Upper lobe of left lung (tissue), 6 donors: Measurements from ENCODE around the gene C1orf159. TPM values are rescaled to one million over a fixed set of nuclear protein-coding genes. Genes with fewer than 3 reads are reported as not detected.
A peak's percentile ranks its signal among the peaks of the same experiment; 100 is the strongest.

ENCODE experiments used
- ATAC-seq, 2 donors: fragments of 200-7000 bp; cut with Tn5 transposase; one replicate each; pipeline ENCODE4 v1.9.1; 2022; ENCODE audit warnings: mild to moderate bottlenecking in 2 of 2, moderate library complexity in 2 of 2; ENCODE audit not compliant: low FRiP score in 2 of 2
- DNase-seq, 2 donors: peaks; one replicate each; pipeline ENCODE4 v3.0.0-alpha.2; 2019 to 2020
- H3K27ac ChIP-seq, 4 donors: fragments of 200-600 bp; sonication (generic); one replicate each; pipeline ENCODE4 v1.5.1; 2016 to 2019
- H3K27me3 ChIP-seq, 4 donors: fragments of 200-600 bp; sonication (generic); one replicate each; pipeline ENCODE4 v1.5.1; 2017 to 2019
- H3K36me3 ChIP-seq, 4 donors: fragments of 200-600 bp; sonication (generic); one replicate each; pipeline ENCODE4 v1.5.1; 2016 to 2019
- H3K4me1 ChIP-seq, 4 donors: fragments of 200-600 bp; sonication (generic); one replicate each; pipeline ENCODE4 v1.5.1; 2018 to 2019
- H3K4me3 ChIP-seq, 4 donors: fragments of 200-600 bp; sonication (generic); one replicate each; pipeline ENCODE4 v1.5.1; 2017 to 2019; ENCODE audit warnings: mild to moderate bottlenecking in 2 of 4, moderate library complexity in 1 of 4
- H3K9me3 ChIP-seq, 4 donors: fragments of 200-600 bp; sonication (generic); one replicate each; pipeline ENCODE4 v1.5.1; 2018 to 2019
- CTCF ChIP-seq, 6 experiments: fragments of 450-650 bp in 4 of 6; fragments of 200-600 bp in 2 of 6; sonication (generic) in 2 of 6; IDR thresholded peaks; one replicate each; pipeline ENCODE4 v1.5.1; 2016 to 2019; ENCODE audit warnings: antibody characterized with exemption in 6 of 6
- EP300 ChIP-seq, 4 donors: sonication (generic); formaldehyde crosslinking; IDR thresholded peaks; one replicate each; pipeline ENCODE4 v1.5.1; 2017; ENCODE audit warnings: antibody characterized with exemption in 4 of 4, control low read depth in 2 of 4
- POLR2A ChIP-seq, 4 donors: fragments of 450-650 bp; IDR thresholded peaks; one replicate each; pipeline ENCODE4 v1.5.1; 2016 to 2017; ENCODE audit warnings: antibody characterized with exemption in 4 of 4, mild to moderate bottlenecking in 2 of 4
- POLR2AphosphoS5 ChIP-seq, 2 donors: sonication (generic); formaldehyde crosslinking; IDR thresholded peaks; one replicate each; pipeline ENCODE4 v1.5.1; 2017; ENCODE audit warnings: antibody characterized with exemption in 2 of 2
- WGBS, 2 donors: methylation state at CpG; one replicate each; pipeline ENCODE4 v1.1.5; 2017 to 2018; 5-methylcytosine and 5-hydroxymethylcytosine counted together
- total RNA-seq, 6 donors: library from RNA; depleted of rRNA in 4 of 6; stranded (reverse); fragments of >200 nt in 4 of 6; gene quantifications; one replicate each; pipeline versions ENCODE4 v1.1.0 to v1.2.1, GENCODE V29; 2016 to 2021
- donor health status: DM: no; HTN: no; CAD: no; lungs with moderate emphysema.
- donor health status: DM: no; HTN: yes; CAD: no; lungs with severe emphysema.

C1orf159 gene
- total RNA-seq, 6 donors from 2014 or later = 5.7 to 34.6 (median 15.2) TPM

GRCh38 chr1:1049318-1050165 lies 66.3 kb downstream of the C1orf159 start:
- Histone ChIP-seq H3K9me3 (no peaks in the 10 kb centered on the region), H3K27ac (no peak overlapping the region), H3K4me1 (no peaks in the 10 kb centered on the region), H3K36me3 (peaks cover 0 to 91% (median 69%) of the 10 kb centered on the region in 4 donors), H3K4me3 (no peak overlapping the region), H3K27me3 (no peaks in the 10 kb centered on the region)
- peak in 1 of 2 donors; percentile 79 for DNase-seq
- 93 to 95% methylated on average over 4 to 26 of the region's 57 CpGs for WGBS, 2 donors
- ATAC-seq = no peak
- TF ChIP-seq POLR2A (IDR thresholded peaks at IDR 0.05) (no peak), CTCF (IDR thresholded peaks at IDR 0.05) (no peak), EP300 (IDR thresholded peaks at IDR 0.05) (no peak), POLR2AphosphoS5 (IDR thresholded peaks at IDR 0.05) (no peak)

DNA sequence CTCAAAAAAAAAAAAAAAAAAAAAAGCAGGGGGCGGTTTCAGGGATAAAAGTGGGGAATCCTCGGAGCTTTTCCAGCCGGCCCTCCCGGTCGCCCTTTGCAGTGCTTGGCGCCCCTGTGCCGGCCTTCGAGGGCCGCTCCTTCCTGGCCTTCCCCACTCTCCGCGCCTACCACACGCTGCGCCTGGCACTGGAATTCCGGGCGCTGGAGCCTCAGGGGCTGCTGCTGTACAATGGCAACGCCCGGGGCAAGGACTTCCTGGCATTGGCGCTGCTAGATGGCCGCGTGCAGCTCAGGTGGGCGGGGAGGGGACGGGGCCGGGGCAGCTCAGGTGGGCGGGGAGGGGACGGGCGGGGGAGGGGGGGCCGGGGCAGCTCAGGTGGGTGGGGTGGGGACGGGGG lies 67.1 kb downstream of the C1orf159 start:
- no peaks in the 10 kb centered on the region for H3K4me1 ChIP-seq
- TF ChIP-seq CTCF (IDR thresholded peaks at IDR 0.05) = no peak
- TF ChIP-seq EP300 (IDR thresholded peaks at IDR 0.05) = no peak
- TF ChIP-seq POLR2A (IDR thresholded peaks at IDR 0.05) = no peak
- TF ChIP-seq POLR2AphosphoS5 (IDR thresholded peaks at IDR 0.05) = no peak
- H3K4me3 ChIP-seq = no peak overlapping the region
- H3K36me3 ChIP-seq = peaks cover 0 to 91% (median 65%) of the 10 kb centered on the region in 4 donors
- 91 to 92% methylated on average over 24 of the region's 28 CpGs for WGBS, 2 donors
- no peak for ATAC-seq
- H3K27ac ChIP-seq = no peak overlapping the region
- H3K9me3 ChIP-seq = no peaks in the 10 kb centered on the region
- no peaks in the 10 kb centered on the region for H3K27me3 ChIP-seq
- DNase-seq = peak in 1 of 2 donors; percentile 57

GRCh38 chr1:1047963-1048362 lies 67.9 kb downstream of the C1orf159 start:
- TF ChIP-seq EP300 (IDR thresholded peaks at IDR 0.05) (no peak), POLR2AphosphoS5 (IDR thresholded peaks at IDR 0.05) (no peak), CTCF (IDR thresholded peaks at IDR 0.05) (no peak), POLR2A (IDR thresholded peaks at IDR 0.05) (no peak)
- H3K27me3 ChIP-seq = no peaks in the 10 kb centered on the region
- no peak overlapping the region for H3K27ac ChIP-seq
- ATAC-seq = no peak
- no peak overlapping the region for H3K4me3 ChIP-seq
- H3K9me3 ChIP-seq = no peaks in the 10 kb centered on the region
- WGBS, 2 donors = 93% methylated on average over 10 to 19 of the region's 25 CpGs
- no peaks in the 10 kb centered on the region for H3K4me1 ChIP-seq
- DNase-seq = peak in 1 of 2 donors; percentile 72
- H3K36me3 ChIP-seq = peaks cover 0 to 91% (median 60%) of the 10 kb centered on the region in 4 donors

- no peaks in the 10 kb centered on the region for H3K4me1 ChIP-seq
- 96 to 97% methylated on average over 9 to 19 of the region's 19 CpGs for whole genome bisulfite sequencing, 2 donors
These were observed 68.5 kb downstream of the C1orf159 start for GRCh38 chr1:1047407-1047806.

More at GRCh38 chr1:1047407-1047806, 68.5 kb downstream of the C1orf159 start:
- DNase-seq = peak in 1 of 2 donors; percentile 75
- Histone ChIP-seq H3K4me3 (no peak overlapping the region), H3K36me3 (peaks cover 0 to 88% (median 58%) of the 10 kb centered on the region in 4 donors), H3K27me3 (no peaks in the 10 kb centered on the region), H3K27ac (no peak overlapping the region), H3K9me3 (no peaks in the 10 kb centered on the region)
- TF ChIP-seq POLR2AphosphoS5 (IDR thresholded peaks at IDR 0.05) (no peak), CTCF (IDR thresholded peaks at IDR 0.05) (no peak), POLR2A (IDR thresholded peaks at IDR 0.05) (no peak), EP300 (IDR thresholded peaks at IDR 0.05) (no peak)
- ATAC-seq = no peak
